HepG2 (cell line): ENCODE results near the gene UBQLN1. TPM values are rescaled to one million over a fixed set of nuclear protein-coding genes. Genes with fewer than 3 reads are reported as not detected.

Source experiments
- GFI1 ChIP-seq: sonication (generic); formaldehyde crosslinking; IDR thresholded peaks from 2 replicates; pipeline ENCODE4 v1.5.0; 2020; ENCODE audit warnings: missing genetic modification reagents, mild to moderate bottlenecking, borderline replicate concordance
- HNF4A ChIP-seq: sonication (generic); formaldehyde crosslinking; IDR thresholded peaks from 2 replicates; pipeline ENCODE4 v1.4.0; 2020; ENCODE audit warnings: missing genetic modification reagents
- ISL2 ChIP-seq: sonication (generic); formaldehyde crosslinking; IDR thresholded peaks from 2 replicates; pipeline ENCODE4 v1.5.0; 2020; ENCODE audit warnings: missing genetic modification reagents
- MYPOP ChIP-seq: sonication (generic); formaldehyde crosslinking; IDR thresholded peaks from 2 replicates; pipeline ENCODE4 v1.8.1; 2023; ENCODE audit warnings: mild to moderate bottlenecking, moderate library complexity, missing genetic modification reagents
- NFAT5 ChIP-seq: sonication (generic); formaldehyde crosslinking; IDR thresholded peaks from 2 replicates; pipeline ENCODE4 v1.4.0; 2020; ENCODE audit warnings: missing genetic modification reagents
- PBX3 ChIP-seq: sonication (generic); formaldehyde crosslinking; IDR thresholded peaks from 2 replicates; pipeline ENCODE4 v1.8.1; 2023; ENCODE audit warnings: missing genetic modification reagents, inconsistent platforms, borderline replicate concordance
- RARG ChIP-seq: sonication (generic); formaldehyde crosslinking; IDR thresholded peaks from 2 replicates; pipeline ENCODE4 v1.4.0; 2020; ENCODE audit warnings: low read depth, mild to moderate bottlenecking, missing genetic modification reagents
- ZBTB10 ChIP-seq: sonication (generic); formaldehyde crosslinking; IDR thresholded peaks from 2 replicates; pipeline ENCODE4 v1.4.0; 2020; ENCODE audit warnings: missing genetic modification reagents, borderline replicate concordance
- ZNF280D ChIP-seq: sonication (generic); formaldehyde crosslinking; IDR thresholded peaks from 2 replicates; pipeline ENCODE4 v1.5.1; 2020; ENCODE audit warnings: mild to moderate bottlenecking, missing genetic modification reagents
- ZNF446 ChIP-seq: sonication (generic); formaldehyde crosslinking; IDR thresholded peaks from 2 replicates; pipeline ENCODE4 v1.5.0; 2020; ENCODE audit warnings: mild to moderate bottlenecking, missing genetic modification reagents
- ZNF616 ChIP-seq: sonication (generic); formaldehyde crosslinking; IDR thresholded peaks from 2 replicates; pipeline ENCODE4 v1.5.0; 2020; ENCODE audit warnings: low read depth, mild to moderate bottlenecking, missing genetic modification reagents
- ZNF704 ChIP-seq: sonication (generic); formaldehyde crosslinking; IDR thresholded peaks from 2 replicates; pipeline ENCODE4 v1.8.1; 2023; ENCODE audit warnings: mild to moderate bottlenecking, inconsistent platforms, moderate library complexity, missing genetic modification reagents, borderline replicate concordance
- ZNF775 ChIP-seq: sonication (generic); formaldehyde crosslinking; IDR thresholded peaks from 2 replicates; pipeline ENCODE4 v1.4.0; 2020; ENCODE audit warnings: missing genetic modification reagents, mild to moderate bottlenecking, moderate library complexity, borderline replicate concordance
- ZSCAN20 ChIP-seq: sonication (generic); formaldehyde crosslinking; IDR thresholded peaks from 2 replicates; pipeline ENCODE4 v1.4.0; 2020; ENCODE audit warnings: missing genetic modification reagents, mild to moderate bottlenecking, borderline replicate concordance
- ZSCAN31 ChIP-seq: sonication (generic); formaldehyde crosslinking; IDR thresholded peaks from 2 replicates; pipeline ENCODE4 v1.5.0; 2020; ENCODE audit warnings: low read depth, mild to moderate bottlenecking, missing genetic modification reagents
- polyA plus RNA-seq, 8 experiments: library from polyadenylated mRNA; depleted of rRNA in 3 of 8; stranded (reverse) in 7 of 8; unstranded in 1 of 8; fragments of >200 nt; fragmentation: Illumina TruSeq in 4 of 8; extraction: Trizol in 4 of 8; gene quantifications; 2 replicates each; pipeline versions ENCODE4 v1.2.1 to v1.2.3, GENCODE V29; 2011 to 2016; ENCODE audit warnings: low read depth in 4 of 8, missing spikeins in 1 of 8, mixed read lengths in 1 of 8; ENCODE audit not compliant: insufficient read depth in 1 of 8
- total RNA-seq, 5 experiments: library from RNA; depleted of rRNA; stranded (reverse); fragments of >200 nt; fragmentation: Illumina TruSeq; extraction: Trizol; gene quantifications; 2 replicates each; pipeline ENCODE4 v1.2.3, GENCODE V29; 2016; ENCODE audit warnings: low read depth in 1 of 5

UBQLN1 gene
- total and polyA plus RNA-seq, 2 of the 13 experiments (the other 11 are each of a cell fraction or from before 2014, with no cell fraction given) = 78.1 to 83.8 TPM

GRCh38 chr9:83707518-83707767, 315 bp downstream of the UBQLN1 start (continued):
- TF ChIP-seq PBX3 (CRISPR knock-in tag) (no peak), ZBTB10 (CRISPR knock-in tag) (no peak), RARG (no peak), MYPOP (CRISPR knock-in tag) (no peak), ZNF775 (no peak), ZNF446 (CRISPR knock-in tag) (peak; percentile 65), GFI1 (CRISPR knock-in tag) (no peak), ZNF704 (CRISPR knock-in tag) (no peak), ZSCAN20 (0 out of 2 replicates have a peak, but pooled peaks have one; percentile 35), ISL2 (no peak), ZNF280D (CRISPR knock-in tag) (no peak), HNF4A (CRISPR knock-in tag) (no peak), ZNF616 (CRISPR knock-in tag) (0 out of 2 replicates have a peak, but pooled peaks have one; percentile 10), NFAT5 (CRISPR knock-in tag) (peak; percentile 49; the same call in 1 of the 2 replicates), ZSCAN31 (CRISPR knock-in tag) (no peak)
